ENCODE measurements around the gene NAALAD2. TPM values are rescaled to one million over a fixed set of nuclear protein-coding genes. Genes with fewer than 3 reads are reported as not detected.

Gene NAALAD2
- total RNA-seq, result 0.13 and 0.37 TPM in 2 replicates

DNA sequence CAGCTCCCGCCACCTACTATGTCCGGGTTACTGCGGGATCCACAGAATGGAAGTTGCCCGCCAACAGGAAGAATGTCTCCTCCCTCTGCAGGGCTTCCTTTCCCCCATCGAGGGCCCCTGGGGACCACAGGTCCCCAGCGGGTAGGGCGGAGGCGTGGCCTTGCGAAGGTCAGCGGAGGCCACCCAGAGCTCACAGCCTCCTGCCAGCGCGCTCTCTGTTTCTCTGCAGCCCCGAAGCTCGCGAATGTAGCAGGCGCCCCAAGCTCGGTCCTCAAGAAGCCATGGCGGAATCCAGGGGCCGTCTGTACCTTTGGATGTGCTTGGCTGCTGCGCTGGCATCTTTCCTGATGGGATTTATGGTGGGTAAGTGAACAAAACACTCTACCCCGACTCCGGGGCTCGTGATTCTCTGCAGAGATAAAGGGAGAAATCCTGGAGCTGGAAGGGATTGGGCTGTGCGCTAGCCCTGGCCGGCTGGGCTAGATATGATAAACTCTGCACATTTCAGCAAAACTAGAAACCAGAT, at the start of gene NAALAD2:
Gene NAALAD2 (plus strand): TSS at position 186 of the 526 bp plus-strand sequence. CDS start 96 bp downstream, at position 282.

DNA sequence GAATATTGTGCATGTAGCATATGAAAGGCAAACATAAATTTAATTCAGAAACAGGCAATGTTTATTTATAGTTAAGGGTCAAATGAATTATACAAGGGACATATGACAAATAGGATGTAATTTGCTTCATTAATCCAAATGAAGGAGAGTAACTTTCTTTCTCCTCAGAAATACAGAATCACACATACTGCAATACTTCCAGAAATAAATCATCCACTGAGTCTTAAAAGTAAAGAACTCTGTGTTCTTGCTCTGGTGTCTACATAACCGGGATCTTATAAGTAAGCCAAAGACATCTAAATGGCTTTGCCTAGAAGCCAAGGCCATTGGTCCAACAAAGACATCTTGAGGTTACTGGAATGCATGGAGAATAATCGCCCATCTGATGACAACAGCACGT, 48.8 kb upstream of the NAALAD2 start, which contains the start of gene UBTFL1:
Gene UBTFL1 (plus strand): TSS at position 301 of the 400 bp plus-strand sequence. CDS start 0 bp downstream, at position 301.

DNA sequence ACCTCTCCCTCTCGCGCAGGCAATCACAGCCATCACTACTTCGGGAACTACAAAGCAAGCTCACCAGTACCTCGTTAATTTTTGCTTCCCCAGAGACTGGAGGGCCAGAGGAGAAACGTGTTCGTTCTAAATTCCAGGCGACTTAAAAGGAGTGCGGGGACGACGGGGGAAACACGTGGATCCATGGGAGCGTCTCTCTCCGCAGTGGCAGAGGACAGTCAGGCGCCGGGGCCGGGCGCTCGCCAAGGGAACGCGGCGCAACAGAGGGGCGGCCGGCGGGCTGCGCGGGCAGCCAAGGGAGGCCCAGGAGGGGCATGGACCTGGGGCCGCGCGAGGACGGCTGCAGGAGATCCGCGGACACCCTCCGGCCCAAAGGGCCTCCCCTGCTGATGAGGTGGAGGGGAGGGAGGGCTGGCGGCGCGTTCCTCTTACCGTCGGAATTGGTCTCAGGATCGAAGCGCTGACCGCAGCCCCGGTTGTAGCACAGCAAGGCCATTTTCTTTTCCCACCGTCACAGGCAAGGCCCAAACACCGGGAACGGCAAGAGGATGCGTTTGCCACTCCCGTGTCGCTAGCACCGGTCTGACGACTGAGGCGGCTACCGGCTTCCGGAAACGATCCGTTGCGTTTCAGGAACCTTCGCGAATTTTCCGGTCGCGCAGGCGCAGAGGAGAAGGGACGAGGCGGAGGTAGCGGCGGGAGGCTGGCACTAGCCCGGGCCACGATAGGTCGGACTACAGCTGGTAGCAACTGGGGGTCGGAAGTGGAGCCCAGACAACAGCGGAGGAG, 88.2 kb downstream of the NAALAD2 start, which contains the start of gene CHORDC1:
Gene CHORDC1 (minus strand): TSS at position 591 of the 789 bp plus-strand sequence. CDS start 95 bp downstream, at position 496.

Other genes with a start within 250 kb of the NAALAD2 start
- not detected in 2 replicates for gene TRIM49D1, start 212.4 kb upstream of the NAALAD2 start, total RNA-seq
- gene TRIM49D2, start 210.6 kb upstream of the NAALAD2 start, total RNA-seq, result not detected in 2 replicates
- gene TRIM64, start 168.6 kb upstream of the NAALAD2 start, total RNA-seq, result not detected in 2 replicates
- not detected in 2 replicates for gene TRIM49C, start 103.6 kb upstream of the NAALAD2 start, total RNA-seq
- not detected in 2 replicates for gene UBTFL1, start 48.7 kb upstream of the NAALAD2 start, total RNA-seq
- gene CHORDC1, start 88.4 kb downstream of the NAALAD2 start, total RNA-seq, result 20.6 and 24.2 TPM in 2 replicates